Brain microvascular endothelial cell (primary cell): ENCODE data around the gene ATP2B2.

Experiments used
- DNase-seq: peaks from one replicate; pipeline ENCODE4 v3.0.0-alpha.2; 2020
- H3K27ac ChIP-seq: fragments of 250-450 bp; sonication (Bioruptor Pico); 2 replicates; pipeline ENCODE4 v1.5.1; 2020; ENCODE audit warnings: mild to moderate bottlenecking, moderate library complexity
- H3K27me3 ChIP-seq: fragments of 250-450 bp; sonication (Bioruptor Pico); replicated peaks from 2 replicates; pipeline ENCODE4 v1.5.1; 2020; ENCODE audit warnings: mild to moderate bottlenecking
- H3K36me3 ChIP-seq: fragments of 250-450 bp; sonication (Bioruptor Pico); replicated peaks from 2 replicates; pipeline ENCODE4 v1.5.1; 2020; ENCODE audit warnings: mild to moderate bottlenecking
- H3K4me3 ChIP-seq: 2 replicates; pipeline ENCODE4 v1.5.1; 2011; ENCODE audit warnings: low read depth, mild to moderate bottlenecking, control low read depth, low read length, moderate library complexity
- CTCF ChIP-seq: IDR thresholded peaks from 2 replicates; pipeline ENCODE4 v1.5.1; 2011; ENCODE audit warnings: low read depth, mild to moderate bottlenecking, moderate library complexity, low read length, control low read depth, inconsistent platforms; ENCODE audit errors: missing control alignments
- in situ Hi-C: cut with HindIII; loops from 2 replicates; pipeline ENCODE4 v1.10.0; 2017; ENCODE audit warnings: low sequenced_read_pairs, low pct_ligation_motif_present

Gene ATP2B2

GRCh38 chr3:10456981-10457380, 48.4 kb downstream of the ATP2B2 start:
- H3K36me3 ChIP-seq, result no peaks in the 10 kb centered on the region
- no peak overlapping the region for H3K27ac ChIP-seq
- no peak for DNase-seq
- in situ Hi-C loops, result no loop called here
- H3K4me3 ChIP-seq, result no peak overlapping the region
- no peaks in the 10 kb centered on the region for H3K27me3 ChIP-seq
- TF ChIP-seq CTCF, result no peak

GRCh38 chr3:10455545-10455914, 49.9 kb downstream of the ATP2B2 start:
- no peak overlapping the region for H3K27ac ChIP-seq
- no peak for TF ChIP-seq CTCF
- no peak overlapping the region for H3K4me3 ChIP-seq
- no peaks in the 10 kb centered on the region for H3K36me3 ChIP-seq
- H3K27me3 ChIP-seq, result no peaks in the 10 kb centered on the region
- no peak for DNase-seq
- in situ Hi-C loops, result no loop called here

- no peak overlapping the region for H3K27ac ChIP-seq
- H3K4me3 ChIP-seq, result no peak overlapping the region
- no peaks in the 10 kb centered on the region for H3K36me3 ChIP-seq
- H3K27me3 ChIP-seq, result no peaks in the 10 kb centered on the region
- no peak for TF ChIP-seq CTCF
- DNase-seq, result no peak
- in situ Hi-C loops, result no loop called here
Measured at GRCh38 chr3:10454907-10455544, 50.4 kb downstream of the ATP2B2 start.

GRCh38 chr3:10453431-10454163, 51.8 kb downstream of the ATP2B2 start:
- in situ Hi-C loops, result no loop called here

GRCh38 chr3:10450494-10451440, 54.6 kb downstream of the ATP2B2 start:
- no peaks in the 10 kb centered on the region for H3K27me3 ChIP-seq
- in situ Hi-C loops, result no loop called here
- DNase-seq, result no peak
- H3K4me3 ChIP-seq, result no peak overlapping the region
- TF ChIP-seq CTCF, result no peak
- H3K27ac ChIP-seq, result no peak overlapping the region
- H3K36me3 ChIP-seq, result no peaks in the 10 kb centered on the region

More at GRCh38 chr3:10453431-10454163, 51.8 kb downstream of the ATP2B2 start:
- TF ChIP-seq CTCF, result no peak
- no peaks in the 10 kb centered on the region for H3K27me3 ChIP-seq
- no peaks in the 10 kb centered on the region for H3K36me3 ChIP-seq
- H3K27ac ChIP-seq, result no peak overlapping the region
- H3K4me3 ChIP-seq, result no peak overlapping the region
- no peak for DNase-seq
